ENCODE results near the gene DNAH2.

Gene DNAH2

DNA sequence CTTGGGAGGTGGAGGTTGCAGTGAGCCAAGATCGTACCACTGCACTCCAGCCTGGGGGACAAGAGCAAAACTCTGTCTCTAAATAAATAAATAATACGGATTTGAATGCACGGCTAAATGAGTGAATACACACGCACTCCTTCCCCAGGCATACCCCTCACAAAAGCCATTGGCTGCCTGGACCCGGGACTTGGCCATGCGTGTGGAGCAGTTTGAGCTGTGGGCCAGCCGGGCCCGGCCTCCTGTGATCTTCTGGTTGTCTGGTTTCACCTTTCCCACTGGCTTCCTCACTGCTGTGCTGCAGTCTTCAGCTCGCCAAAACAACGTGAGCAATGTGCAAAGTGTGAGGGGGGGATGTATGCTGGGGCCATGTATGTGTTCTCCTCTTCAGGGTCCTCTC, 114.9 kb downstream of the DNAH2 start:
- Histone ChIP-seq H3K4me1 (ENCODE audit: control insufficient read depth, insufficient read depth, low read length) (peaks cover 9% of the 10 kb centered on the region), H3K27ac (ENCODE audit: insufficient read depth, low read depth, low read length, poor library complexity, severe bottlenecking) (no peak overlapping the region), H3K4me3 (ENCODE audit: insufficient read depth, low read depth, low read length) (no peak overlapping the region), H3K36me3 (ENCODE audit: control insufficient read depth, insufficient read depth, low read length) (no peaks in the 10 kb centered on the region), H3K27me3 (ENCODE audit: control insufficient read depth, insufficient read depth, low read length, poor library complexity, severe bottlenecking) (peaks cover 36% of the 10 kb centered on the region), H3K9me3 (ENCODE audit: control insufficient read depth, low read length) (no peaks in the 10 kb centered on the region)
- 83 to 87% methylated on average over 10 of the region's 10 CpGs for WGBS, 2 experiments

DNA sequence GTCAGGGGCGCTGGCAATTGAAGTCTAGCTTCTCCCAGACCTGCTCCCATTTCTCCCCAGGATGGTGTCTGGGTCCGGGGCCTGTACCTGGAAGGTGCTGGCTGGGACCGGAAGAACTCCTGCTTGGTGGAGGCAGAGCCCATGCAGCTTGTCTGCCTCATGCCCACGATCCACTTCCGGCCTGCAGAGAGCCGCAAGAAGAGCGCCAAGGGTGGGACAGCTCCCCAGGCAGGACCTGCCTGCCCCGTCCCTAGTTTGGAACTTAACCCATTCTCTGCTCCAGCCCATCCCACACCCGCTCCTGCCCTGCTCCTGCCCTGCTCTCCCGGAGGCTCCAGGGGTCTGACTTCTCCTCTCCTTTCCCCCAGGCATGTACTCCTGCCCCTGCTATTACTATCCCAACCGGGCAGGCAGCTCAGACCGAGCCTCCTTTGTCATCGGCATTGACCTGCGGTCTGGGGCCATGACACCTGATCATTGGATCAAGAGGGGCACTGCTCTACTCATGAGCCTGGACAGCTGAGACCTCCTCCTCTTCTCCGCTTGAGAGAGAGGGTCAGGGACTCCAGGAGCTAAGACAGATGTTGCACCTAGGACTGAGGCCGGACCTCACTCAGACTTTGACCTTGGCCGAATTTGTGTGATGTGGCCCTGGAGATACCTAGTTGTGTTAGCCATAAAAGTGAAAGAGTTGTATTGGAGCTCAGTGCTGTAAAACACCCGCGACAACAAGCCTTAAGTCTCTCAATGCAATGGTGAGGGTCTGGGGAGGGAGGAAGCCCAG, 115.7 kb downstream of the DNAH2 start:
- H3K4me3 ChIP-seq (ENCODE audit: insufficient read depth, low read depth, low read length), result peak overlapping the region; percentile 83
- H3K27ac ChIP-seq (ENCODE audit: insufficient read depth, low read depth, low read length, poor library complexity, severe bottlenecking), result no peak overlapping the region
- no peaks in the 10 kb centered on the region for H3K36me3 ChIP-seq (ENCODE audit: control insufficient read depth, insufficient read depth, low read length)
- H3K27me3 ChIP-seq (ENCODE audit: control insufficient read depth, insufficient read depth, low read length, poor library complexity, severe bottlenecking), result peaks cover 29% of the 10 kb centered on the region
- no peaks in the 10 kb centered on the region for H3K9me3 ChIP-seq (ENCODE audit: control insufficient read depth, low read length)
- peaks cover 13% of the 10 kb centered on the region for H3K4me1 ChIP-seq (ENCODE audit: control insufficient read depth, insufficient read depth, low read length)
- 58 to 59% methylated on average over 19 of the region's 19 CpGs for WGBS, 2 experiments

- 1% methylated on average over 49 of the region's 49 CpGs for WGBS, 2 experiments
- H3K4me1 ChIP-seq (ENCODE audit: control insufficient read depth, insufficient read depth, low read length), result peaks cover 19% of the 10 kb centered on the region
- H3K9me3 ChIP-seq (ENCODE audit: control insufficient read depth, low read length), result no peaks in the 10 kb centered on the region
- peak within 1 kb of the TSS; percentile 99 for H3K27ac ChIP-seq (ENCODE audit: insufficient read depth, low read depth, low read length, poor library complexity, severe bottlenecking)
- H3K36me3 ChIP-seq (ENCODE audit: control insufficient read depth, insufficient read depth, low read length), result no peaks in the 10 kb centered on the region
- peak within 1 kb of the TSS; percentile 83 for H3K4me3 ChIP-seq (ENCODE audit: insufficient read depth, low read depth, low read length)
- H3K27me3 ChIP-seq (ENCODE audit: control insufficient read depth, insufficient read depth, low read length, poor library complexity, severe bottlenecking), result peaks cover 29% of the 10 kb centered on the region
Observed at GRCh38 chr17:7833795-7834541, 116.4 kb downstream of the DNAH2 start, which contains the start of gene KDM6B. Gene KDM6B (plus strand): TSS chr17:7834217. CDS start chr17:7845555, 11,338 bp downstream.

- Histone ChIP-seq H3K27ac (ENCODE audit: insufficient read depth, low read depth, low read length, poor library complexity, severe bottlenecking) (peak overlapping the region; percentile 99), H3K4me3 (ENCODE audit: insufficient read depth, low read depth, low read length) (peak overlapping the region; percentile 83), H3K9me3 (ENCODE audit: control insufficient read depth, low read length) (no peaks in the 10 kb centered on the region), H3K36me3 (ENCODE audit: control insufficient read depth, insufficient read depth, low read length) (no peaks in the 10 kb centered on the region), H3K4me1 (ENCODE audit: control insufficient read depth, insufficient read depth, low read length) (peaks cover 25% of the 10 kb centered on the region), H3K27me3 (ENCODE audit: control insufficient read depth, insufficient read depth, low read length, poor library complexity, severe bottlenecking) (peaks cover 29% of the 10 kb centered on the region)
- 0 to 1% methylated on average over 20 of the region's 20 CpGs for WGBS, 2 experiments
Observed at GRCh38 chr17:7834542-7834956, 117.0 kb downstream of the DNAH2 start.

GRCh38 chr17:7834957-7835813, 117.6 kb downstream of the DNAH2 start:
- 0 to 1% methylated on average over 69 of the region's 69 CpGs for WGBS, 2 experiments
- peaks cover 31% of the 10 kb centered on the region for H3K4me1 ChIP-seq (ENCODE audit: control insufficient read depth, insufficient read depth, low read length)
- H3K27me3 ChIP-seq (ENCODE audit: control insufficient read depth, insufficient read depth, low read length, poor library complexity, severe bottlenecking), result peaks cover 29% of the 10 kb centered on the region
- H3K9me3 ChIP-seq (ENCODE audit: control insufficient read depth, low read length), result no peaks in the 10 kb centered on the region
- H3K4me3 ChIP-seq (ENCODE audit: insufficient read depth, low read depth, low read length), result peak overlapping the region; percentile 83
- no peaks in the 10 kb centered on the region for H3K36me3 ChIP-seq (ENCODE audit: control insufficient read depth, insufficient read depth, low read length)
- peak overlapping the region; percentile 99 for H3K27ac ChIP-seq (ENCODE audit: insufficient read depth, low read depth, low read length, poor library complexity, severe bottlenecking)

- Histone ChIP-seq H3K27me3 (ENCODE audit: control insufficient read depth, insufficient read depth, low read length, poor library complexity, severe bottlenecking) (peaks cover 25% of the 10 kb centered on the region), H3K4me1 (ENCODE audit: control insufficient read depth, insufficient read depth, low read length) (peaks cover 39% of the 10 kb centered on the region), H3K9me3 (ENCODE audit: control insufficient read depth, low read length) (no peaks in the 10 kb centered on the region), H3K4me3 (ENCODE audit: insufficient read depth, low read depth, low read length) (peak overlapping the region; percentile 83), H3K36me3 (ENCODE audit: control insufficient read depth, insufficient read depth, low read length) (peaks cover 4% of the 10 kb centered on the region), H3K27ac (ENCODE audit: insufficient read depth, low read depth, low read length, poor library complexity, severe bottlenecking) (peak overlapping the region; percentile 94)
- 0% methylated on average over 61 of the region's 61 CpGs for WGBS, 2 experiments
Observed at GRCh38 chr17:7835814-7836595, 118.5 kb downstream of the DNAH2 start.

DNA sequence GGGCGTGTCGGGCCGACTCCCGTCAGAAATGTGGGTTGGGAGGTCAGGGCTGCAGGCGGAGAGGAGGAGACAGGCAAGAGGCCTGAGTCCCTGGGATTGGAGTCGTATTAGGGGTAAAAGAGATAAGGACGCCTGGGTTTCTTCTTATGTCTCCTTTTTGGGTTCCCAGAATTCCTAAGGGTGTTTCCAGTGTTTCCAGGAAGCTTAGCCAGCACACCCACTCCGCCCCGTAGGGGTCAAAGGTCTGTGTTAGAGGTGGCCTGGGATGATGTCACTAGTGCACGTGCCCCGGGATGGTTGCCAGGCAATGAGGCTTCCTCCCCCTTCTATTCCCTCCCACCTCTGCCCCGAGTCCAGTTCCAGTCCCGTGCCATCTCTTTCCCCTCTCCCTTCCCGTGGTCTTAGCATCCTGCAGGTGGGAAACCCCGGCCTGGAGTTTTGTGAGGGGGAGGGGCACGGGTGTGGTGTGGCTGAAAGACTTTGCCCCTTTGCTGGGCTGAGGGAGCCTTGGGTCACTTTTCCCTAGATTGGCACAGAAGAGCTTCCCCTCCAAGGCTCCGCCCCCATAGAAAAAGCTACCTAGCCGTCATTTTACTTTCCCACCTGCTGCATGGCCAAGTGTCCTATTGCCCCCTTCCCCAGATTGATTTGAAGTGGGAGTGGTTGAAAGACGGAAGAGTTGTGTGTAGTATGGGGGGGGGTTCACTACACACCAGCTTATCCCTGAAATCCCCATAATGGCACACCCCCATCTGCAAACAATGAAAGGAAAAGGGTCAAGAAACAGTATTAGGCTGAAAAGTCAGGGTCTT, 119.3 kb downstream of the DNAH2 start:
- Histone ChIP-seq H3K27me3 (ENCODE audit: control insufficient read depth, insufficient read depth, low read length, poor library complexity, severe bottlenecking) (peaks cover 17% of the 10 kb centered on the region), H3K27ac (ENCODE audit: insufficient read depth, low read depth, low read length, poor library complexity, severe bottlenecking) (peak overlapping the region; percentile 94), H3K4me3 (ENCODE audit: insufficient read depth, low read depth, low read length) (peak overlapping the region; percentile 83), H3K9me3 (ENCODE audit: control insufficient read depth, low read length) (no peaks in the 10 kb centered on the region), H3K36me3 (ENCODE audit: control insufficient read depth, insufficient read depth, low read length) (peaks cover 4% of the 10 kb centered on the region), H3K4me1 (ENCODE audit: control insufficient read depth, insufficient read depth, low read length) (peaks cover 42% of the 10 kb centered on the region)
- WGBS, 2 experiments, result 0% methylated on average over 16 to 18 of the region's 19 CpGs

DNA sequence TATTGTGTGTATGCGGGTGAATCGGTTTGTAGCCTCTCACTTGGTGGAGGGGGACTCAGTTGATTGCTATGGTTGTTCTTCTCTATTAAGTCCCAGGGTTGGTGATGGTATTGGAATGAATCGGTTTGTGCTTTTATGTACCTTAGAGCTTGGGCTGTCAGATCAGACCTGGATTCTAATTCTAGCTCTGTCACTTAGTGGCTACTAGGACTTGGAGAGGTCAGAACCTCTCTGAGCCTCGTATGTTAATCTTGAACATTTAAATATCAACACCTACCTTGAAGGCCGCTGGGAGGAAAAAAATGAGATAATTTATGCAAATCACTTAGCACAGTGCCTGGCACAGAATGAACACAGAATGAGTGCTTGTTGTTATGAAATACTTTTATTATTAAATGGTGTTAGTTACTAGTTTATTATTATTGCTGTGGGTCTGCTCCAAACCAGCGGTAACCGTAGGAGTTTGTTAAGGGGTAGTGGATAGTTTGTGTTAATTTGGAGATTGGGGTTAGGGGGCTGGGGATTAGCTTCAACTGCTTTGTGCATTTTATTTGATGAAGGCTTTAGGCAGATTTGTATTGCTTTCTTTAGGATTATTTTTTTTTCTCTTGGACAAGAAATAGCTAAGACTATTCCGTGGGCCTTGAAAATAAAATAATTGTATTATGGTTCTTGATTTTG, 120.0 kb downstream of the DNAH2 start:
- peaks cover 42% of the 10 kb centered on the region for H3K4me1 ChIP-seq (ENCODE audit: control insufficient read depth, insufficient read depth, low read length)
- peak overlapping the region; percentile 88 for H3K27ac ChIP-seq (ENCODE audit: insufficient read depth, low read depth, low read length, poor library complexity, severe bottlenecking)

More for the DNA sequence above, 120.0 kb downstream of the DNAH2 start:
- Histone ChIP-seq H3K9me3 (ENCODE audit: control insufficient read depth, low read length) (no peaks in the 10 kb centered on the region), H3K4me3 (ENCODE audit: insufficient read depth, low read depth, low read length) (peak overlapping the region; percentile 28), H3K36me3 (ENCODE audit: control insufficient read depth, insufficient read depth, low read length) (peaks cover 4% of the 10 kb centered on the region), H3K27me3 (ENCODE audit: control insufficient read depth, insufficient read depth, low read length, poor library complexity, severe bottlenecking) (peaks cover 10% of the 10 kb centered on the region)
- 5 to 7% methylated on average over 7 to 8 of the region's 8 CpGs for WGBS, 2 experiments

Data from ectodermal cell (in vitro differentiated cells).